Endothelial cell of umbilical vein (primary cell): Measurements from ENCODE around the gene MTX1. TPM values are rescaled to one million over a fixed set of nuclear protein-coding genes. Genes with fewer than 3 reads are reported as not detected.

Source experiments
- Bru-seq: library from RNA; stranded (reverse); fragments of 400-500 nt; gene quantifications from one replicate; lab custom pipeline; 2021; lab: Mats Ljungman, UMichigan
- BruChase-seq, 2 experiments: library from RNA; stranded (reverse); fragments of 400-500 nt; gene quantifications; one replicate each; lab custom pipeline; 2021; lab: Mats Ljungman, UMichigan
- BruUV-seq: library from RNA; stranded (reverse); fragments of 400-500 nt; replicated peaks from 2 replicates; lab custom pipeline; 2021; lab: Mats Ljungman, UMichigan
- CTCF ChIA-PET: fragments of 300-600, 350-600 bp; sonication (Branson Sonifier 250); formaldehyde crosslinking; loops from one replicate; lab custom pipeline; 2021; ENCODE audit warnings: antibody characterized with exemption, inconsistent platforms; lab: Charles Lee
- POLR2A ChIA-PET: fragments of 300-600, 350-600 bp; sonication (Branson Sonifier 250); formaldehyde crosslinking; loops from one replicate; lab custom pipeline; 2021; ENCODE audit warnings: antibody characterized with exemption, inconsistent platforms; lab: Charles Lee
- DNase-seq: peaks from one replicate; pipeline ENCODE4 v3.0.0-alpha.2; 2011; ENCODE audit warnings: low read depth, low spot score
- FAIRE-seq: peaks from 2 replicates; lab custom pipeline; 2011; peaks lifted over from hg19 to GRCh38; lab: Jason Lieb, UNC
- H2AFZ ChIP-seq: 2 replicates; pipeline ENCODE4 v1.6.0; 2012; ENCODE audit warnings: low read depth, low read length, control low read depth, inconsistent platforms
- H3K27ac ChIP-seq: 2 replicates; pipeline ENCODE4 v1.5.1; 2011; ENCODE audit warnings: low read depth, mild to moderate bottlenecking, control low read depth, low read length, moderate library complexity; ENCODE audit not compliant: insufficient read depth
- H3K27me3 ChIP-seq, 2 experiments: 2 replicates each; pipeline versions ENCODE4 v1.6.0 to v1.6.1; 2011; ENCODE audit warnings: low read length in 2 of 2, mixed read lengths in 1 of 2; ENCODE audit not compliant: control insufficient read depth in 2 of 2, insufficient read depth in 2 of 2
- H3K36me3 ChIP-seq, 2 experiments: 2 replicates in 1 of 2; 3 replicates in 1 of 2; pipeline ENCODE4 v1.5.1; 2011; ENCODE audit warnings: low read length in 2 of 2, mild to moderate bottlenecking in 1 of 2, moderate library complexity in 1 of 2; ENCODE audit not compliant: control insufficient read depth in 2 of 2, insufficient read depth in 2 of 2; ENCODE audit errors: extremely low read depth in 1 of 2
- H3K4me1 ChIP-seq: 3 replicates; pipeline ENCODE4 v1.5.1; 2011; ENCODE audit warnings: mild to moderate bottlenecking, low read length; ENCODE audit not compliant: control insufficient read depth, insufficient read depth; ENCODE audit errors: extremely low read depth
- H3K4me2 ChIP-seq: 2 replicates; pipeline ENCODE4 v1.6.1; 2011; ENCODE audit warnings: low read length, control low read depth, mixed read lengths; ENCODE audit not compliant: insufficient read depth
- H3K4me3 ChIP-seq, 3 experiments: fragments of 200-600 bp in 1 of 3; sonication (generic), shearing (Covaris generic) in 1 of 3; replicated peaks in 1 of 3; 2 replicates each; pipeline ENCODE4 v1.5.1; 2011 to 2016; ENCODE audit warnings: control low read depth in 3 of 3, low read length in 3 of 3, mild to moderate bottlenecking in 2 of 3, inconsistent platforms in 1 of 3, low read depth in 1 of 3, moderate library complexity in 1 of 3; ENCODE audit not compliant: insufficient read depth in 1 of 3
- H3K79me2 ChIP-seq: 2 replicates; pipeline ENCODE4 v1.6.0; 2012; ENCODE audit warnings: low read length, inconsistent platforms; ENCODE audit not compliant: control insufficient read depth, insufficient read depth
- H3K9ac ChIP-seq: replicated peaks from 2 replicates; pipeline ENCODE3; 2011; ENCODE audit warnings: low read length, control low read depth; ENCODE audit not compliant: insufficient read depth; ENCODE audit errors: extremely low read depth
- H3K9me1 ChIP-seq: replicated peaks from 3 replicates; pipeline ENCODE4 v1.6.0; 2011; ENCODE audit warnings: mild to moderate bottlenecking, low read length; ENCODE audit not compliant: control insufficient read depth, insufficient read depth; ENCODE audit errors: extremely low read depth
- H3K9me3 ChIP-seq: replicated peaks from 2 replicates; pipeline ENCODE4 v1.5.1; 2012; ENCODE audit warnings: low read length, inconsistent platforms; ENCODE audit not compliant: control insufficient read depth, insufficient read depth
- H4K20me1 ChIP-seq: replicated peaks from 2 replicates; pipeline ENCODE3; 2011; ENCODE audit warnings: mild to moderate bottlenecking, low read length; ENCODE audit not compliant: control insufficient read depth, insufficient read depth; ENCODE audit errors: extremely low read depth
- EZH2 ChIP-seq: IDR thresholded peaks from 2 replicates; pipeline ENCODE4 v1.6.1; 2012; ENCODE audit warnings: borderline replicate concordance, low read depth, mild to moderate bottlenecking, moderate library complexity, low read length, inconsistent platforms; ENCODE audit not compliant: severe bottlenecking
- FOS ChIP-seq: IDR thresholded peaks from 2 replicates; pipeline ENCODE4 v1.6.1; 2011; ENCODE audit warnings: mild to moderate bottlenecking, low read length, moderate library complexity, borderline replicate concordance; ENCODE audit not compliant: insufficient read depth
- GATA2 ChIP-seq: IDR thresholded peaks from 2 replicates; pipeline ENCODE4 v1.7.0; 2011; ENCODE audit warnings: low read depth, mild to moderate bottlenecking, moderate library complexity, mixed read lengths, low read length; ENCODE audit not compliant: insufficient read length, insufficient read depth
- JUN ChIP-seq: IDR thresholded peaks from 2 replicates; pipeline ENCODE4 v1.6.1; 2011; ENCODE audit warnings: borderline replicate concordance, low read depth; ENCODE audit not compliant: insufficient read length, insufficient read depth
- MAX ChIP-seq: IDR thresholded peaks from 2 replicates; pipeline ENCODE4 v1.6.1; 2011; ENCODE audit not compliant: insufficient read depth, insufficient read length
- MYC ChIP-seq: IDR thresholded peaks from one replicate; pipeline ENCODE4 v1.6.1; 2011; ENCODE audit warnings: mild to moderate bottlenecking, low read depth, low read length
- POLR2A ChIP-seq: IDR thresholded peaks from 2 replicates; pipeline ENCODE4 v1.6.1; 2012; ENCODE audit warnings: low read depth, mild to moderate bottlenecking, control low read depth, low read length
- POLR2AphosphoS5 ChIP-seq: IDR thresholded peaks from 2 replicates; pipeline ENCODE4 v1.6.1; 2012; ENCODE audit warnings: low read depth, mild to moderate bottlenecking, control low read depth, low read length, moderate library complexity; ENCODE audit not compliant: insufficient read depth
- dilution Hi-C: fragments of 300-500 bp; cut with MboI; formaldehyde crosslinking; loops from one replicate; pipeline ENCODE4 v1.15.0; 2019; ENCODE audit warnings: low sequenced_read_pairs; ENCODE audit not compliant: extremely low pct_ligation_motif_present
- intact Hi-C: fragments of 100-400 bp; cut with micrococcal nuclease; formaldehyde crosslinking; loops from one replicate; pipeline ENCODE4 v1.10.0; 2022
- long read RNA-seq: library from polyadenylated mRNA; stranded (forward); transcript quantifications from one replicate; pipeline ENCODE4 v2.0.0, GENCODE V29; 2021
- polyA minus RNA-seq, 3 experiments: library from RNA; depleted of rRNA, polyadenylated mRNA; stranded (reverse); fragments of >200 nt; gene quantifications; 1 replicate in 1 of 3; 2 replicates in 2 of 3; pipeline ENCODE4 v1.2.3, GENCODE V29; 2011
- polyA plus RNA-seq, 4 experiments: library from polyadenylated mRNA; depleted of rRNA in 3 of 4; stranded (reverse) in 3 of 4; unstranded in 1 of 4; fragments of >200 nt; gene quantifications; 2 replicates each; pipeline versions ENCODE4 v1.2.1 to v1.2.3, GENCODE V29; 2011 to 2012; ENCODE audit warnings: missing spikeins in 1 of 4
- total RNA-seq: library from RNA; stranded (reverse); gene quantifications from 2 replicates; pipeline ENCODE4 v1.2.3, GENCODE V29; 2021
- TF ChIP-seq, protein P1 (sequence below), 2 donors: IDR thresholded peaks; 1 replicate in 1 of 2; 2 replicates in 1 of 2; pipeline ENCODE4 v1.5.1; 2011; ENCODE audit warnings: low read length in 2 of 2, mild to moderate bottlenecking in 2 of 2, moderate library complexity in 2 of 2, control low read depth in 1 of 2, inconsistent platforms in 1 of 2, low read depth in 1 of 2; ENCODE audit not compliant: insufficient read depth in 1 of 2; ENCODE audit errors: extremely low read depth in 1 of 2

MTX1 gene
- total RNA-seq (49.1 and 53.0 TPM in 2 replicates), polyA plus RNA-seq (109 and 137 TPM in 2 replicates), polyA minus RNA-seq (44.4 and 56.0 TPM in 2 replicates), Bru-seq, nascent RNA (percentile 56 among the genes with signal in this experiment), BruChase-seq, experiment 1, labeled RNA remaining after a 6-hour chase (percentile 69 among the genes with signal in this experiment), BruChase-seq, experiment 2, labeled RNA remaining after a 2-hour chase (percentile 60 among the genes with signal in this experiment)
- polyA plus RNA-seq (2011; cell fraction: cytosol; rRNA removed), result 83.3 and 90.2 TPM in 2 replicates
- polyA plus RNA-seq (2011; cell fraction: nucleus; rRNA removed), result 45.5 and 50.8 TPM in 2 replicates
- 56.9 and 61.7 TPM in 2 replicates for polyA plus RNA-seq (2012)
- polyA minus RNA-seq (2011; cell fraction: cytosol; rRNA and poly(A)+ RNA removed), result 63.1 TPM
- 14.8 and 20.2 TPM in 2 replicates for polyA minus RNA-seq (2011; cell fraction: nucleus; rRNA and poly(A)+ RNA removed)
- long read RNA-seq, transcript MTX1-202 (8 exons, 1,632 nt), result major isoform, 202 of 227 reads
- long read RNA-seq, transcript MTX1-201 (7 exons, 1,441 nt), result minor isoform, 18 of 227 reads
- long read RNA-seq, partial matches to known transcripts, result 1 of 227 reads
- long read RNA-seq, other reads (novel, unspliced or antisense), result 3 of 227 reads

DNA sequence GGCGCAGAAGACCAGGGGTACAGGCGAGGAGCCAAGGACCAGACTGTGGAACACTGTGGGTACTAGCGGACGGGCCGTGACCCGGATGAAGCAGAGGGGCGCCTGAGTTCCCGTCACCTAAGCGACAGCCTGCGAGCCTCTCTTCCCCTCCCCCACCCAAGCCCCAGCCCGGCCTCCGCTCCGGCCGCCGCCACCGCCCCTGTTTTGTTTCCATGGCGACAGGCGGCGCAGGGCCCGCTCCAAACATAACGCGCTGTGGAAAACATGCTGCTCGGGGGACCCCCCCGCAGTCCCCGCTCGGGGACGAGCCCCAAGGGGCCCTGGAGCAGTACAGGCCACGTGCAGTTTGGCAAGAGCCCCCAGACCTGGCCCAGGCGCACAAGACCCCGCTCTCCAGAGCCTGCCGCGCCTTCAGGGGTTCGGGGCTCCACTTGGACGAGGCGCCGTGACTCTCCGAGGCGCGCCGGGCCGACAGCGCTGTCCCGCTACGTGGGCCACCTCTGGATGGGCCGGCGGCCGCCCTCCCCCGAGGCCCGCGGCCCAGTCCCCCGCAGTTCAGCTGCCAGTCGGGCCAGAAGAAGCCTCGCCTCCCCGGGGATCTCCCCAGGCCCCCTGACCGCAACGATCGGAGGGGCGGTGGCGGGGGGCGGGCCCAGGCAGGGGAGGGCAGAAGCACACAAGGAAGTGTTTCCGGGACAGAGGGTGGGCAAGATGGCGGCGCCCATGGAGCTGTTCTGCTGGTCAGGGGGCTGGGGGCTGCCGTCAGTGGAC lies at the start of gene MTX1:
MTX1 (plus strand) TSS at position 155 of the 771 bp plus-strand sequence; CDS start at position 265, 110 bp downstream.
- Histone ChIP-seq H3K4me3 (peak within 1 kb of the TSS; percentile 30 to 92 (median 82)), H3K27me3 (no peaks in the 10 kb centered on the region), H3K9me3 (no peaks in the 10 kb centered on the region), H2AFZ (peak within 1 kb of the TSS; percentile 58), H3K27ac (peak within 1 kb of the TSS; percentile 87), H4K20me1 (no peaks in the 10 kb centered on the region), H3K4me1 (peaks cover 21% of the 10 kb centered on the region), H3K9me1 (no peaks in the 10 kb centered on the region), H3K9ac (peak within 1 kb of the TSS; percentile 96), H3K4me2 (peak within 1 kb of the TSS; percentile 89), H3K79me2 (peaks cover 2% of the 10 kb centered on the region), H3K36me3 (no peaks in the 10 kb centered on the region)
- FAIRE-seq (peak; percentile 85), DNase-seq (peak; percentile 83)
- POLR2A ChIA-PET, result interaction anchor here (1.5 kb wide), 1 partner anchor 16 kb away, joined by 5 read pairs; no protein-coding TSS in a partner anchor
- dilution Hi-C loops, result no loop called here
- BruUV-seq, result no TSS peak
- CTCF ChIA-PET, result interaction anchor here (0.8 to 4.3 kb wide), 10 partner anchors 14 to 440 kb away, joined by 3 to 69 read pairs (median 9); partner anchors contain the start of gene KRTCAP2
- TF ChIP-seq JUN (no peak), EZH2 (no peak), MAX (peak; percentile 11), GATA2 (no peak), MYC (no peak), POLR2AphosphoS5 (peak; percentile 61), POLR2A (peak; percentile 71), FOS (no peak)
- TF ChIP-seq, protein P1, sequence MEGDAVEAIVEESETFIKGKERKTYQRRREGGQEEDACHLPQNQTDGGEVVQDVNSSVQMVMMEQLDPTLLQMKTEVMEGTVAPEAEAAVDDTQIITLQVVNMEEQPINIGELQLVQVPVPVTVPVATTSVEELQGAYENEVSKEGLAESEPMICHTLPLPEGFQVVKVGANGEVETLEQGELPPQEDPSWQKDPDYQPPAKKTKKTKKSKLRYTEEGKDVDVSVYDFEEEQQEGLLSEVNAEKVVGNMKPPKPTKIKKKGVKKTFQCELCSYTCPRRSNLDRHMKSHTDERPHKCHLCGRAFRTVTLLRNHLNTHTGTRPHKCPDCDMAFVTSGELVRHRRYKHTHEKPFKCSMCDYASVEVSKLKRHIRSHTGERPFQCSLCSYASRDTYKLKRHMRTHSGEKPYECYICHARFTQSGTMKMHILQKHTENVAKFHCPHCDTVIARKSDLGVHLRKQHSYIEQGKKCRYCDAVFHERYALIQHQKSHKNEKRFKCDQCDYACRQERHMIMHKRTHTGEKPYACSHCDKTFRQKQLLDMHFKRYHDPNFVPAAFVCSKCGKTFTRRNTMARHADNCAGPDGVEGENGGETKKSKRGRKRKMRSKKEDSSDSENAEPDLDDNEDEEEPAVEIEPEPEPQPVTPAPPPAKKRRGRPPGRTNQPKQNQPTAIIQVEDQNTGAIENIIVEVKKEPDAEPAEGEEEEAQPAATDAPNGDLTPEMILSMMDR (IDR thresholded peaks at IDR 0.05; ENCODE audit: extremely low read depth in 1 of 2, insufficient read depth in 1 of 2, low read depth in 1 of 2, low read length in 2 of 2), result no peak
- intact Hi-C loops, result loop anchor here (1.0 to 5.0 kb wide), 4 partner anchors 16 to 384 kb away; partner anchors contain the start of gene FDPS
